GM18519 (cell line): ENCODE measurements around the gene MZB1.
A peak's percentile ranks its signal among the peaks of the same experiment; 100 is the strongest.

Experiments used
- ATAC-seq: cut with Tn5 transposase; IDR thresholded peaks from one replicate; pipeline ENCODE4 v1.9.1; 2021; ENCODE audit warnings: mild to moderate bottlenecking, moderate library complexity; ENCODE audit not compliant: unreplicated experiment, low FRiP score

The MZB1 gene, protein sequence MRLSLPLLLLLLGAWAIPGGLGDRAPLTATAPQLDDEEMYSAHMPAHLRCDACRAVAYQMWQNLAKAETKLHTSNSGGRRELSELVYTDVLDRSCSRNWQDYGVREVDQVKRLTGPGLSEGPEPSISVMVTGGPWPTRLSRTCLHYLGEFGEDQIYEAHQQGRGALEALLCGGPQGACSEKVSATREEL

DNA sequence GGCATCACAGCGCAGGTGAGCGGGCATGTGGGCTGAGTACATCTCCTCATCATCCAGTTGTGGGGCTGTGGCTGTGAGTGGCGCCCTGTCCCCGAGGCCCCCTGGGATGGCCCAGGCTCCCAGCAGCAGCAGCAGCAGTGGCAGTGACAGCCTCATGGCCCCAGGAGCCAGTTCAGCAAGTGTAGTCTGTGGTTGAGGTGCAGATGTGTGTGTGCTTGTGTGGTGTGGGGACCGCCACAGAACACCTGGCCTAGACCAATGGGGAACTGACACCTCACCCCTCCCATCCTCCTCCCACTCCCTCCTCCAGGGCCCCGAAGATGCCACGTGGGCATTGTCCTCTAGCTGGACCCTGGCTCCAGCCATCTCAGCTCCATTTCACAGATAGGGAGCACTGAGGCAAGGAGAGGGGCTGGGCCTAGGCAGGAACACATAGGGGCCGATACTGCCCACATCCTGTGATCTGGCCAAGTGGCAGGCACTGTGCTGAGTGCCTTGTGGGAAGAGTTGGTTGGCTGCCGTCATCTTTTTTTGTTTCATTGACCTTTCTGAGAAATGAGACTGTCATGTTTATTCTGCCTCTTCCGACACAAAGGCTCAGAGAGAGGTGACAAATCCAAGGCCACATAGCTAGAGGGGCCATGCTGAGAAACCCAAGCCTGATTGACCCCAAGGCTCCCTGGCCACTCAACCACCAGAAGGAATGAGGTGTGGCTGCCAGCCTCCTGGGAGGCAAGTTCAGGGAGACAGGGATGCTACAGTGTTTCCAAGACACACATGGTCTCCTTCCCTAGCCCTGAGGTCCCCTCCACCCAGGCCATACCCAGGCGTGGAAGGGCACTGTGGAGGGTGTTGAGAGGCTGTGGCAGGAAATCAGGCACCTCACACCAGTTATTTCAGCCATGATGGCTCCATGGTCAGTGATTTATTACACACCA is at the start of gene MZB1:
TSS of gene MZB1 (minus strand) at position 213 of the 938 bp plus-strand sequence. CDS start at position 156, 57 bp downstream.
- ATAC-seq, result peak; percentile 24

DNA sequence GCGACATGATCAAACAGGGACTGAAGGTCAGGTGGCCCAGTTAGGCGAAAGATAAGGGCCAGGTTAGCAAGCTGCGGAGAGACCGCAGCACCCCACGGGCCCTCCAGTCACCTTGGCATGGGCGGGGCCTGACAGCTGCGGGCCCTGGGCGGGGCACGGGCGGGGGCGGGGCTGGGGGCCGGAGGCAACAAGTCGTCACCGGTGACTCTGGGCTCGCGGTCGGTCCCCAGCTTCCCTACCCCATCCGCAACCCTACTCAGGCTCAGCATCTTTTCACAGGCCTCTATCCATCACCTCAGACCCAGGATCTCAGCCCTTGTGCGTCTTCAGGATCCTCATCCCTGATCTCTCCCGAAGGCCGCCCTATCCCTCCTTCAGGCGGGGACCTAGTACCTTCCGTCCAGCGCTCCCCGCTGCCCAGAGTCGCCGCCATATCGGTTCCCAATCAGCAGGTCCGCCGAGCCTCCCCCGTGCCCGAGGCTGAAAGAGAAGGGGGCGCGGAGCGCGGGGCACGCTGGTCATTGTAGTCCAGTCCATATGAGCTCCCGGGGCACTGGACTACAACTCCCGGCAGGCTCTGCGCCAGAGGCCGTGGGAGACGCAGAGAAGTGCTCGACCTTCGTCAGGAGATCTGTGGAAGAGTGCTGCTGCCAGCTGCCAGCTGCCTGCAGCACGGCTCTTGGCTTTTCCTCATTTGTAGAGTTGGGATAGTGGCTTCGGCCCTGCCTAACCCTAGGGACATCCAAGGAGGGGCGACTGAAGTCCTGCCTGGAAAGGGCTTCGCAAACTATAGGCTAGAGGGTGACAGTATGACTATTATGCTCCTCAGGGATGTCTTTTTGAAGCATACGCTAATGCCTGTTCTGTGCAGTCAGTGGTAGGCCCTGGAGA is 49.5 kb upstream of the MZB1 start, which contains the start of gene DNAJC18:
TSS of gene DNAJC18 (minus strand) at position 513 of the 891 bp plus-strand sequence. CDS start at position 433, 80 bp downstream.
- ATAC-seq, result peak; percentile 69

- peak; percentile 4 for ATAC-seq
Measured at GRCh38 chr5:139438707-139439012, 48.9 kb upstream of the MZB1 start.

DNA sequence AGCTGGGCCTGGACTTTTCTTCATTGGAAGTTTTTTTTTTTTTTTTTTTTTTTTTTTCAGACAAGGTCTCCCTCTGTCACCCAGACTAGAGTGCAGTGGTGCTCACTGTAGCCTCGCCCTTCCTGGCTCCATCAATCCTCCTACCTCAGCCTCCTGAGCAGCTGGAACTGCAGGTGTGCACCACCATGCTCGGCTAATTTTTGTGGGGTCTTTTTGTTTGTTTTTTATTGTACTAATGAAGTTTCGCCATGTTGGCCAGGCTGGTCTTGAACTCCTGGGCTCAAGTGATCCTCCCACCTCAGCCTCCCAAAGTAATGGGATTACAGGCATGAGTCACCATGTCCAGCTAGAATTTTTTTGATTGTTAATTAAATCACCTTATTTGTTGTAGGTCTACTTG is 46.0 kb upstream of the MZB1 start:
- ATAC-seq, result no peak

DNA sequence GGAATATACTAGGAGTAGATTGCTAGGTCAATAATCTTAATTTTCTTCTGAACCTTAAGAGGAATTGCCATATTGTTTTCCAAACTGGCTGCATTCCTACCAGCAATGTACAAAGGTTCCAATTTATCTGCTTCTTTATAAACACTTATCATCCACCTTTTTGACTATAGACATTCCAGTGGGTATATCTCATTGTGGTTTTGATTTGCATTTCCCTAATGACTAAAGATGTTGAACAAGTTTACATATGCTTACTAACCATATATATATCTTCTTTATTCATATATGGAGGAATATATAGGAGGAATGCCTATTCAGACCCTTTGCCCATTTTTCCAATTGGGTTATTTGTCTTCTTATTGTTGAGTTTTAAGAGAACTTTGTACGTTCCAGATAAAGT is 42.0 kb upstream of the MZB1 start:
- ATAC-seq, result no peak

DNA sequence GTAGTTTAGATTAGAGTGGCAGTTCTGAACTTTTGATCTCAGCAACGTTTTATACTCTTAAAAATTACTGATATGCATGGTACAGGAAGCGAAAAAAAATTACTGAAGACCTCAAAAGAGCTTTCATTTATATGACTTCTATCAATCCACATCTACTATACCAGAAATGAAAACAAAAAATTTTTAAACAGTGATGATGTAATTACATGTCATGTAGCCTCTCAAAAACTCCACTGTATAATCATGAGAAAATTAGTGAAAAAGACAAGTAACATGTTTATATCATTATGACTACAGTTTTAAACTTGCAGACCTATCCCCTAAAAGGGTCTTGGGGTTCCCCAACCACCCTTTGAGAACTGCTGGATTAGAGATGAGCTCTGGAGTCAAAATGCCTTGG is 40.3 kb upstream of the MZB1 start:
- no peak for ATAC-seq

- ATAC-seq, result no peak
Measured at GRCh38 chr5:139426203-139426885, 36.6 kb upstream of the MZB1 start.

DNA sequence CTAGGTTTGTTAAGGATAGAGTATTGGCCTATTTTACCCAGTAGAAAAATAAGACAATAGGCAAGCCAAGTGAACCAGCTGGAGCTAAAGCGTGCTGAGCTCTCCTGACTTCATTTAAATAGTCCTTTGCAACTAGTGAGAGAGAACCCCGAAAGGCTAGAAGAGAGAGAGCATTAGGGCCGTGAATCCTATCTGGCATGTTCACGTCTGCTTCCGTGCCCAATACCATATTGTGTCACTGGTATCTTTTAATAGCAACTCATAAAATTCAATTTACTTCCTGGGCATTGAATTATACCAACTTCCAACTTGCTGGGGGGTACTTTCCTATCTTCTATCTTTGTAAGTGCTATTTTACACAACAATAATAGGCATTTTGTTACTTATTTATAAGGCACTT is 35.8 kb upstream of the MZB1 start:
- ATAC-seq, result no peak

- no peak for ATAC-seq
Measured at GRCh38 chr5:139422307-139422893, 32.7 kb upstream of the MZB1 start.

- no peak for ATAC-seq
Measured at GRCh38 chr5:139419226-139420192, 29.8 kb upstream of the MZB1 start.

- no peak for ATAC-seq
Measured at GRCh38 chr5:139418793-139419192, 29.1 kb upstream of the MZB1 start.

DNA sequence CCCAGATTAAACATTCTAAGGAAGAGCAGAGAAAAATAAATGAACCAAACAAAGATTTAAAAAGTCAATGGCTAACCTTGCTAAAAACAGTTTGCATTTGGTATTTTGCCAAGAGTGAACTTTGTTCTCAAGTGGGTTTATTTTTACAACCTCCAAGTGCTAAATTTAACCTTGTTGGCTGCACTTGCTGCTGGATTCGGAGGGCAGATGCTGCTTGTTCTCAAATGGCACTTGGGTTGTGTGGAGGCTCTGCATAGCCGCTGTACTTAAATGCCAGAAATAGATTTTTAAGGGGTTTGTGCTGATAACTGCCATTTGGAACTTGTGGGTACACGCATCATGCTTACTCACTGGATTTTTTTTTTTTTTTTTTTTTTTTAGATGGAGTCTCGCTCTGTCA is 27.5 kb upstream of the MZB1 start:
- ATAC-seq, result no peak

DNA sequence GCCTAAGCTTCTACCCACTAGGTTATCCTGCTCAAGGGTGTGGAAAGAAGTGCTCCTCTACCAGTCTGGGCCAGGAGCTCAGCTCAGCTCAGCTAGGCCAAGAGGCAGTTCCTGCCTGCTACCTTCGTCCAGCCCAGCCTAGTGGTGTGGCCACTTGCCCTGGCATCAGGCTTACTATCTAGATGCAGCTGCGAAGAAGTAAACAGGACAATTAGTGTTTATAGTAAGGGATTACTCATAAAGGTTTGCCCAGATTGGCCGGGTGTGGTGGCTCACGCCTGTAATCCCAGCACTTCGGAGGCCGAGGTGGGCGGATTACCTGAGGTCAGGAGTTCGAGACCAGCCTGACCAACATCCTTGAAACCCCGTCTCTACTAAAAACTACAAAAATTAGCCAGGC is 26.9 kb upstream of the MZB1 start:
- ATAC-seq, result no peak

DNA sequence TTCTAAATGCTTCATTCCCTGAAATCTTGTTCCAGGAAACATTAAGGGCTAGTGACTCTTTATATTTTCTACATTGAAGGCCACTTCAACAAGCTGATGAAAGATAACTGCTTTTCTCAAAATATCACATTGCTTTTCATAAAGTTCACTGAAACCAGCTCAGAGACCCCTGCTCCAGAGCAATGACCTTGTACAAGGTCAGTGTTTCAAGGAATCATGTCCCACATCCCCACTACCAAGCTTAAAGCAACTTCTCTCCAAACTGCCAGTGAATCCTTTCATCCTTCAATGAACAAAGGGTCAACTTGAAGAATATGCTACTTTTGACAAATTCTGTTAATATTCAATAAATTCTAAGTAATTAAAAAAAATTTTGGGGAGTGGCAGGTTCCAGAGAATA is 26.2 kb upstream of the MZB1 start:
- no peak for ATAC-seq

GRCh38 chr5:139415221-139415861 is 25.6 kb upstream of the MZB1 start:
- ATAC-seq, result no peak

GRCh38 chr5:139414581-139415130 is 24.9 kb upstream of the MZB1 start:
- no peak for ATAC-seq

GRCh38 chr5:139413963-139414362 is 24.2 kb upstream of the MZB1 start:
- ATAC-seq, result no peak

GRCh38 chr5:139413153-139413552 is 23.4 kb upstream of the MZB1 start:
- no peak for ATAC-seq
